GM12864 (cell line): ENCODE measurements around the gene TPRN.

Experiments
- DNase-seq: peaks from one replicate; pipeline ENCODE4 v3.0.0-alpha.2; 2011; ENCODE audit warnings: low read depth
- H3K4me3 ChIP-seq: 2 replicates; pipeline ENCODE4 v1.5.1; 2011; ENCODE audit warnings: mild to moderate bottlenecking, low read depth, low read length, control low read depth
- CTCF ChIP-seq: IDR thresholded peaks from 2 replicates; pipeline ENCODE4 v1.5.1; 2011; ENCODE audit warnings: low read depth, mild to moderate bottlenecking, moderate library complexity, low read length, control low read depth, inconsistent platforms; ENCODE audit errors: missing control alignments

TPRN gene

GRCh38 chr9:137160716-137161557 is 39.6 kb downstream of the TPRN start:
- no peak overlapping the region for H3K4me3 ChIP-seq
- DNase-seq = no peak
- TF ChIP-seq CTCF = no peak

- DNase-seq = no peak
- no peak for TF ChIP-seq CTCF
- H3K4me3 ChIP-seq = no peak overlapping the region
Observed at GRCh38 chr9:137160054-137160425, 40.5 kb downstream of the TPRN start.

GRCh38 chr9:137159105-137160053 is 41.2 kb downstream of the TPRN start:
- no peak overlapping the region for H3K4me3 ChIP-seq
- DNase-seq = no peak
- no peak for TF ChIP-seq CTCF

- TF ChIP-seq CTCF = no peak
- no peak for DNase-seq
- H3K4me3 ChIP-seq = no peak overlapping the region
Observed at GRCh38 chr9:137158625-137159024, 41.9 kb downstream of the TPRN start.

GRCh38 chr9:137157618-137158415 is 42.7 kb downstream of the TPRN start:
- DNase-seq = no peak
- no peak for TF ChIP-seq CTCF
- H3K4me3 ChIP-seq = no peak overlapping the region

GRCh38 chr9:137156567-137157375 is 43.8 kb downstream of the TPRN start:
- TF ChIP-seq CTCF = no peak
- peak overlapping the region; percentile 47 for H3K4me3 ChIP-seq
- DNase-seq = no peak
